ENCODE measurements around the gene GZMM.

The GZMM gene

DNA sequence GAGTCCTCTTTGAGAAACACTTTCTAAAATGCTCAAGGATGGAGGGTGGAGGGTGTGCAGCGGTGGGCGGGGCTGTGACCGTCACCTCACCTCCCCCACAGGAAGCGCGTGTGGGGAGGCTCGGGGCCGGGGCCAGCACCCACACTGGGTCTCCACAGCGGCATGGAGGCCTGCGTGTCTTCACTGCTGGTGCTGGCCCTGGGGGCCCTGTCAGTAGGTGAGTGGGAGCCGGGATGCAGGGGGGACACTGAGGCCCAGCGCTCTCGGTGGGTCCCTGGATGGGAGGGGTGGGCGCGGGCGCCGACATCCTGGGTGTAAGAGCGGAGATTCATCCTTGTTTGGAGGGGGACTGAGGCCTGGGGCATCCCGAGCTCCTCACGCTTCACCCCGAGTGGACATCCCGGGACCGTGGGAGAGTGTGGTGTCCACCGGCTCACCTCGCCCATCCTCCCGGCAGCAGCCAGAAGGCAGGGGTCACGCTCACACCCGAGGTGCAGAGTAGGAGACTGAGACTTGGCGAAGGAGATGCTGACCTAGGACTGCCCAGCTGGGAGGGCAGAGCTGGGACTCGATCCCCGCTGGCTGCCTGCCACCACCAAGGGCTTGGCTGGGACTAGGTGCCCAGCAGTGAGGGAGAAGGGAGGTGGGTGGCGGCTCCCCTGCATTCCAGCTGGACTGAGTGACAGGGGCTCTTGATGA is at the start of gene GZMM:
TSS of gene GZMM (plus strand) at position 144 of the 699 bp plus-strand sequence. CDS start at position 163, 19 bp downstream.
- DNase-seq (ENCODE audit: low read depth), result no peak
- TF ChIP-seq, protein P1, sequence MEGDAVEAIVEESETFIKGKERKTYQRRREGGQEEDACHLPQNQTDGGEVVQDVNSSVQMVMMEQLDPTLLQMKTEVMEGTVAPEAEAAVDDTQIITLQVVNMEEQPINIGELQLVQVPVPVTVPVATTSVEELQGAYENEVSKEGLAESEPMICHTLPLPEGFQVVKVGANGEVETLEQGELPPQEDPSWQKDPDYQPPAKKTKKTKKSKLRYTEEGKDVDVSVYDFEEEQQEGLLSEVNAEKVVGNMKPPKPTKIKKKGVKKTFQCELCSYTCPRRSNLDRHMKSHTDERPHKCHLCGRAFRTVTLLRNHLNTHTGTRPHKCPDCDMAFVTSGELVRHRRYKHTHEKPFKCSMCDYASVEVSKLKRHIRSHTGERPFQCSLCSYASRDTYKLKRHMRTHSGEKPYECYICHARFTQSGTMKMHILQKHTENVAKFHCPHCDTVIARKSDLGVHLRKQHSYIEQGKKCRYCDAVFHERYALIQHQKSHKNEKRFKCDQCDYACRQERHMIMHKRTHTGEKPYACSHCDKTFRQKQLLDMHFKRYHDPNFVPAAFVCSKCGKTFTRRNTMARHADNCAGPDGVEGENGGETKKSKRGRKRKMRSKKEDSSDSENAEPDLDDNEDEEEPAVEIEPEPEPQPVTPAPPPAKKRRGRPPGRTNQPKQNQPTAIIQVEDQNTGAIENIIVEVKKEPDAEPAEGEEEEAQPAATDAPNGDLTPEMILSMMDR (IDR thresholded peaks at IDR 0.05; ENCODE audit: insufficient read depth, low read depth, low read length, missing control alignments), result no peak
- no peak within 1 kb of the TSS for H3K4me3 ChIP-seq (ENCODE audit: low read depth, low read length)

DNA sequence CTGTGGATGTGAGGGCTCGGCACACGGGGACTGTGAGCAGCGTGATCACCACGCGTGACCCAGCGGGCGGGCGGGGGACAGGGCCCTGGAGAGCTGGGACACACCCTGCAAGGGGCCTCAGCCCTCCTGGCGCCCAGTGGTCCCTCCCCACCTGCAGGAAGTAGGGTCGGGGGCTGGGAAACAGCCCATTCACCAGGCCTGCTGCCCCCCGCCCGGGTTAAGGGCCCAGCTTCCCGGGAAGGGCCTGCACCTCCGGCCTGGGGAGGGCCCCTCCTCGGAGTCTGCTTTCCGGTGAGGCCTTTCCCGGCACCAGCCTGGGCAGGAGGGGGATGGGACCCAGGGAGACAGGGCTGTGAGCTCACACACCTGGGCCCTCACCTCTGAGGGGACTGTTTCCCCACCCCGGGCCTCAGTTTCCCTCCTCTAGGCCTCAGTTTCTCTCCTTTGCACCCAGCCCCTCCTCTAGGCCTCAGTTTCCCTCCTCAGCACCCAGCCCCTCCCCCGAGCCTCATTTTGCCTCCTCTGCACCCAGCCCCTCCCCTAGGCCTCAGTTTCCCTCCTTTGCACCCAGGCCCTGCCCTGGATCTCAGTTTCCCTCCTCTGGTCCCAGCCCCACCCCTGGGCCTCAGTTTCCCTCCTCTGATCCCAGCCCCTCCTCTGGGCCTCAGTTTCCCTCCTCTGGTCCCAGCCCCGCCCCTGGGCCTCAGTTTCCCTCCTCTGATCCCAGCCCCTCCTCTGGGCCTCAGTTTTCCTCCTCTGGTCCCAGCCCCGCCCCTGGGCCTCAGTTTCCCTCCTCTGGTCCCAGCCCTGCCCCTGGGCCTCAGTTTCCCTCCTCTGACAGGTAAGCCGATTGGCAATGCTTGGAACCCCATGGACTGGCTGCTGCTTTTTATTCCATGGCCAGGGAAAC is 49.4 kb upstream of the GZMM start:
- H3K4me3 ChIP-seq (ENCODE audit: low read depth, low read length), result no peak overlapping the region
- TF ChIP-seq, protein P1 (IDR thresholded peaks at IDR 0.05; ENCODE audit: insufficient read depth, low read depth, low read length, missing control alignments), result no peak
- DNase-seq (ENCODE audit: low read depth), result no peak

DNA sequence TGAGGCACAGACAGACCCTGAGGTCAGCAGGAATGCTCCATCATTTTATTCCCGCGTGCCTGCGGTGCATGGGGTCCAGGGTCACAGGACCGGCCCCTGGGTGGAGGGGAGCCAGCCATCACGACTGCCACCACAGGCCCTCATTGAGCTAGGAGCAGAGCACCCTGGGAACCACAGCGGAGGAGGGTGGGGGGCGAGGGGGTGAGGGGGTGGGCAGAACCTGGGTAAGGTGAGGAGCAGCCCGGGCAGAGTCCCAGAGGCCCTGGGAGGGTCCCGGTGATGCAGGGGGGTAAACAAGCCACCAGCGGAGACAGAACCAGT is 48.8 kb upstream of the GZMM start:
- TF ChIP-seq, protein P1 (IDR thresholded peaks at IDR 0.05; ENCODE audit: insufficient read depth, low read depth, low read length, missing control alignments), result no peak
- H3K4me3 ChIP-seq (ENCODE audit: low read depth, low read length), result no peak overlapping the region
- DNase-seq (ENCODE audit: low read depth), result no peak

DNA sequence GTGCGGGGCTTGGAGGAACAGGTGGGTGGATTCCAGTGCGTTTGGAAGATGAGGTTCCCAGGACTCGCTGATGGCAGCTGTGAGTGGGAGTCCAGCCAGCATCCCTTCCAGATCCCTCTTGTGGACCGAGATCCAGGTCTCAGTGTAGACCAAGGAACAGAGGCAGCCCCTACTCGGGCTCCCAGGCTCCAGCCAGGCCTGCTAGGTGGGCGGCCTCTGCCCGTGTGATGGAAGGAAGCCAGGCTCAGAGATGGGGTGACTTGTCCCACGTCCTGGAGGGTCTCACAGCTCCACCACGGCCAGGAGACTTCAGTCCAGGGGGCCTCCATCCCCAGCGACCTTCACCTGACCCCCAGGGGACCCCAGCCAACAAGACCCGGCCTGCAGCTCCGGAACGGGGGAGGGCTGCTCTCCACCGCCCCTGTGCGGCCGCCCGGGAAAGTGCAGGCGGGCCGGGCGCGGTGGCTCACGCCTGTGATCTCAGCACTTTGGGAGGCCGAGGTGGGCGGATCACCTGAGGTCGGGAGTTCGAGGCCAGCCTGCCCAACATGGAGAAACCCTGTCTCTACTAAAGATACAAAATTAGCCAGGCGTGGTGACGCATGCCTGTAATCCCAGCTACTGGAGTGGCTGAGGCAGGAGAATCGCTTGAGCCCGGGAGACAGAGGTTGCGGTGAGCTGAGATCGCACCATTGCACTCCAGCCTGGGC is 48.3 kb upstream of the GZMM start:
- H3K4me3 ChIP-seq (ENCODE audit: low read depth, low read length), result no peak overlapping the region
- DNase-seq (ENCODE audit: low read depth), result peak; percentile 45
- TF ChIP-seq, protein P1 (IDR thresholded peaks at IDR 0.05; ENCODE audit: insufficient read depth, low read depth, low read length, missing control alignments), result peak; percentile 66

DNA sequence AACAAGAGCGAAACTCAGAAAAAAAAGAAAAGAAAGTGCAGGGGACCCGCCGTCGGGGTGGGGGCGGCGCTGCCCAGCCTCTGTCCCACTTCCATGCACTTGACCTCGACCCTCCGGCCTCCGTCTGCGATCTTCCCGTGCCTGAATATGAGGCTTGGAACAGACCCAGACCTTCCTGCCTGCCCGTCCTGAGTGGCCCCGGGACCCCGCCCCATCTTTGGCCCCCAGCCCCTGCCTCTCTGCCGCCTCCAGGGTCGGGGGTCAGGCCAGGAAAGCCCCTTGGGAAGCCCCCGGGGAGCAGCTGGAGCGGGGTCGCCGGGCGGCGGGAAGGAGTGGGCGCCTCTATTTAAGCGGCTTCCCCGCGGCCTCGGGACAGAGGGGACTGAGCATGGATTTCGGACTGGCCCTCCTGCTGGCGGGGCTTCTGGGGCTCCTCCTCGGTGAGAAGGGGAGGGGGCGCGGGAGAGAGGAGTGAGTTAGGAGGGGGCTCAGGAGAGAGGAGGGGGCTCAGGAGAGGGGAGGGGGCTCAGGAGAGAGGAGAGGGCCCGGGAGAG is 47.7 kb upstream of the GZMM start, which contains the start of gene MADCAM1:
TSS of gene MADCAM1 (plus strand) at position 375 of the 554 bp plus-strand sequence. CDS start at position 389, 14 bp downstream.
- no peak within 1 kb of the TSS for H3K4me3 ChIP-seq (ENCODE audit: low read depth, low read length)
- TF ChIP-seq, protein P1 (IDR thresholded peaks at IDR 0.05; ENCODE audit: insufficient read depth, low read depth, low read length, missing control alignments), result no peak
- no peak for DNase-seq (ENCODE audit: low read depth)

DNA sequence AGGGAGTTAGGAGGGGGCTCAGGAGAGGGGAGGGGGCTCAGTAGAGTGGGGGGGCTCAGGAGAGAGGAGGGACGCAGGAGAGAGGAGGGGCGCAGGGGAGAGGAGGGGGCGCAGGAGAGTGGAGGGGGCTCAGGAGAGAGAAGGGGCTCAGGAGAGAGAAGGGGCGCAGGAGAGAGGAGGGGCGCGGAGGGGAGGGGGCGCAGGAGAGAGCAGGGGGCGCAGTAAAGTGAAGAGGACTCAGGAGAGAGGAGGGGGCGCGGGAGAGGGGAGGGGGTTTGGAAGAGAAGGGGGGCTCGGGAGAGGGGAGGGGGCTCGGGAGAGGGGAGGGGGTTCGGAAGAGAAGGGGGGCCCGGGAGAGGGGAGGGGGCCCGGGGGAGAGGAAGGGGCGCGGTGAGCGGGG is 46.9 kb upstream of the GZMM start:
- TF ChIP-seq, protein P1 (IDR thresholded peaks at IDR 0.05; ENCODE audit: insufficient read depth, low read depth, low read length, missing control alignments), result no peak
- H3K4me3 ChIP-seq (ENCODE audit: low read depth, low read length), result no peak overlapping the region
- no peak for DNase-seq (ENCODE audit: low read depth)

Measured in GM12865 (cell line).